DND-41 (cell line): ENCODE measurements around the gene RAB7B.

ENCODE experiments used
- ATAC-seq: fragments of 200-7000 bp; cut with Tn5 transposase; 3 replicates; pipeline ENCODE4 v1.9.1; 2021; ENCODE audit warnings: low read depth; ENCODE audit not compliant: insufficient read depth
- DNase-seq: peaks from one replicate; pipeline ENCODE4 v3.0.0-alpha.2; 2020
- H2AFZ ChIP-seq: 2 replicates; pipeline ENCODE4 v1.6.0; 2012; ENCODE audit warnings: low read depth, low read length
- H3K27ac ChIP-seq: 2 replicates; pipeline ENCODE4 v1.5.1; 2012; ENCODE audit warnings: low read length, inconsistent platforms
- H3K27me3 ChIP-seq: fragments of 200-600 bp; sonication (generic); 2 replicates; pipeline ENCODE4 v1.6.0; 2012; ENCODE audit warnings: low read length, mild to moderate bottlenecking, inconsistent platforms; ENCODE audit not compliant: insufficient read depth, poor library complexity
- H3K36me3 ChIP-seq: 2 replicates; pipeline ENCODE4 v1.5.1; 2012; ENCODE audit warnings: low read length, inconsistent platforms; ENCODE audit not compliant: insufficient read depth
- H3K4me1 ChIP-seq: 2 replicates; pipeline ENCODE4 v1.5.1; 2012; ENCODE audit warnings: mild to moderate bottlenecking, low read length; ENCODE audit not compliant: insufficient read depth
- H3K4me2 ChIP-seq: 2 replicates; pipeline ENCODE4 v1.6.0; 2012; ENCODE audit warnings: mild to moderate bottlenecking, moderate library complexity, low read length, inconsistent platforms; ENCODE audit not compliant: insufficient read depth
- H3K4me3 ChIP-seq, 2 experiments: fragments of 200-600 bp in 1 of 2; shearing (Covaris generic) in 1 of 2; 2 replicates each; pipeline ENCODE4 v1.5.1; 2012 to 2016; ENCODE audit warnings: inconsistent platforms in 2 of 2, low read length in 2 of 2, mild to moderate bottlenecking in 2 of 2, low read depth in 1 of 2, moderate library complexity in 1 of 2
- H3K79me2 ChIP-seq: 2 replicates; pipeline ENCODE4 v1.6.0; 2012; ENCODE audit warnings: low read length, inconsistent platforms; ENCODE audit not compliant: insufficient read depth
- H3K9ac ChIP-seq: 2 replicates; pipeline ENCODE4 v1.6.0; 2012; ENCODE audit warnings: low read depth, mild to moderate bottlenecking, inconsistent platforms, low read length, moderate library complexity
- H3K9me3 ChIP-seq: 2 replicates; pipeline ENCODE4 v1.5.1; 2012; ENCODE audit warnings: low read length, moderate library complexity, mild to moderate bottlenecking, inconsistent platforms; ENCODE audit not compliant: insufficient read depth, severe bottlenecking
- H4K20me1 ChIP-seq: 2 replicates; pipeline ENCODE4 v1.6.0; 2012; ENCODE audit warnings: low read length; ENCODE audit not compliant: insufficient read depth
- CTCF ChIP-seq: IDR thresholded peaks from 2 replicates; pipeline ENCODE4 v1.5.1; 2012; ENCODE audit warnings: borderline replicate concordance, low read length, moderate library complexity, mild to moderate bottlenecking; ENCODE audit not compliant: poor library complexity, severe bottlenecking; ENCODE audit errors: extremely low read depth
- EZH2 ChIP-seq: IDR thresholded peaks from 3 replicates; pipeline ENCODE4 v1.6.1; 2012; ENCODE audit warnings: borderline replicate concordance, low read depth, mild to moderate bottlenecking, moderate library complexity, low read length, inconsistent platforms; ENCODE audit not compliant: severe bottlenecking

The RAB7B gene

DNA sequence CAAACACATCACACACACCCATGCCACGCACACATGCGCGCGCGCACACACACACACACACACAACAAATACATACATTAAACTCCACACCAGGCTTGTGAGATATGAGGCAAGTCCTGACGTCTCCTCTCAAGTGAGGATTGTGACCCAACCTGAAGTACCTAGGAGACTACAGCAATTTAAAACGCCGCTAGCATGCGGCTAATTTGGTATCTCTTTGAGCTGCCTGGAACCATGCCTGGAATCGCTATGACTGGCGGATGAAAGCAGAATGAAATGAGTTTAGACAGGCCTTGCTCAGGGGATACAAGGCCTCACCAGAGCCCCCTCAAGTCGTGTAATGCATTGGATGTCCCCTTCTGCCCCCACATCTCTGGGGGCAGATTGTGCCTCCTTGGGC lies 1.6 kb upstream of the RAB7B start:
- Histone ChIP-seq H2AFZ (no peak overlapping the region), H3K27ac (no peak overlapping the region), H3K9me3 (no peaks in the 10 kb centered on the region), H3K4me1 (no peaks in the 10 kb centered on the region), H3K4me3 (no peak overlapping the region), H3K27me3 (no peaks in the 10 kb centered on the region), H3K4me2 (no peak overlapping the region), H3K79me2 (no peaks in the 10 kb centered on the region), H3K36me3 (no peaks in the 10 kb centered on the region), H4K20me1 (no peaks in the 10 kb centered on the region), H3K9ac (no peak overlapping the region)
- TF ChIP-seq EZH2: no peak
- no peak for TF ChIP-seq CTCF
- ATAC-seq (no peak), DNase-seq (no peak)

- Histone ChIP-seq H3K9ac (no peak overlapping the region), H3K9me3 (no peaks in the 10 kb centered on the region), H3K4me1 (no peaks in the 10 kb centered on the region), H3K27ac (no peak overlapping the region), H3K27me3 (no peaks in the 10 kb centered on the region), H3K4me3 (no peak overlapping the region), H3K4me2 (no peak overlapping the region), H3K79me2 (no peaks in the 10 kb centered on the region), H2AFZ (no peak overlapping the region), H3K36me3 (no peaks in the 10 kb centered on the region), H4K20me1 (no peaks in the 10 kb centered on the region)
- ATAC-seq (no peak), DNase-seq (no peak)
- TF ChIP-seq EZH2: no peak
- TF ChIP-seq CTCF: no peak
These were observed 932 bp upstream of the RAB7B start for GRCh38 chr1:206003854-206004800.

DNA sequence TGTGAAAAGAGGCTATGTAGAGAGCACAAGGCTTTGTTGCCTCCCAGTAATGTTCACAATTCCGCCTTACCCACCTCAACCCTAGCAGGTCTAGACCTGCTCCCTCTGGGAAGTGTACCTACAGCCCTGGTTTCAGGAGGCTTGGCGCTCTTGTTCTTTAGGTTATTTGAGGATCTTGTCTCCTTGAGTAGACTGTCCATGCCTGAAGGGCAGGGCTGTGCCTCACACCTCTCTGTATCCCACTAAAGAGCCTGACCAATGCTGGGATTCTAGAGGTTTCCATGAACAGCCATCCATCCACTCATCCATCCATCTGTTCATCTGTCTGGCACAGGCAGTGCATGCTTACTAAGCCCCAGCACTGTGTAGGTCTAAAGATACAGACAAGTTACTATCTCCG lies 1.0 kb downstream of the RAB7B start:
- H3K27ac ChIP-seq: no peak overlapping the region
- H3K4me1 ChIP-seq: no peaks in the 10 kb centered on the region
- ATAC-seq (no peak), DNase-seq (no peak)
- H3K9ac ChIP-seq: no peak overlapping the region
- no peak overlapping the region for H2AFZ ChIP-seq
- no peaks in the 10 kb centered on the region for H3K9me3 ChIP-seq
- H3K79me2 ChIP-seq: no peaks in the 10 kb centered on the region
- no peak for TF ChIP-seq EZH2
- H3K4me3 ChIP-seq: no peak overlapping the region
- no peak overlapping the region for H3K4me2 ChIP-seq
- peaks cover 4% of the 10 kb centered on the region for H3K27me3 ChIP-seq
- no peaks in the 10 kb centered on the region for H4K20me1 ChIP-seq
- H3K36me3 ChIP-seq: no peaks in the 10 kb centered on the region

- ATAC-seq (no peak), DNase-seq (no peak)
- no peaks in the 10 kb centered on the region for H4K20me1 ChIP-seq
- H3K27me3 ChIP-seq: peaks cover 7% of the 10 kb centered on the region
- H3K4me2 ChIP-seq: no peak overlapping the region
- no peak overlapping the region for H2AFZ ChIP-seq
- H3K27ac ChIP-seq: no peak overlapping the region
- no peaks in the 10 kb centered on the region for H3K79me2 ChIP-seq
- no peaks in the 10 kb centered on the region for H3K4me1 ChIP-seq
- H3K36me3 ChIP-seq: no peaks in the 10 kb centered on the region
- H3K9me3 ChIP-seq: no peaks in the 10 kb centered on the region
- H3K4me3 ChIP-seq: no peak overlapping the region
- TF ChIP-seq CTCF (no peak), EZH2 (no peak)
- no peak overlapping the region for H3K9ac ChIP-seq
These were observed 1.7 kb downstream of the RAB7B start for GRCh38 chr1:206001476-206001888.
